ENCODE measurements around the gene LRMDA. TPM values are rescaled to one million over a fixed set of nuclear protein-coding genes. Genes with fewer than 3 reads are reported as not detected.

The LRMDA gene
- total and polyA plus RNA-seq, 2 donors from 2014 or later: 23.2 to 48.6 TPM

DNA sequence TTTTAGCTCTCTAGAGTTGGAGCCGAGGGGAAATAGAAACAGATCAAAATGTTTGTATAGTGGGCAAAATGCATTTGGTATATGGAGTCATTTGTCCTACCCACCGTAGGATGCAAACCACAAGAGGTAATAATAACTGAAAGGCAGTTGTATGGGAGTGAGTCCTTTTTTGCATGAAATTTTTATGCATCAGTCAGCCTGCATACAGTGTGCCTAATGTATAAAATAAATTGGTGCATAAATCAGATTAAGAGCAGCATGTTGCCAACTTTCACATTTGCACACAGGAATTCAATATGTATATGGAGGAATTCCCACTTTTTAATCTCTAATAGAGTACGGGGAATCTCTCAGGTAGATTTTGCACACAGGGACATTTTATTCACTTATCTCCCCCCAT, 262.8 kb downstream of the LRMDA start:
- DNase-seq (no peak), FAIRE-seq (no peak)
- intact Hi-C loops (cut with DNase I): no loop called here
- Histone ChIP-seq H3K36me3 (ENCODE audit: control insufficient read depth in 2 of 3, insufficient read depth in 3 of 3, low read length in 3 of 3) (no peaks in the 10 kb centered on the region), H3K27me3 (ENCODE audit: control insufficient read depth, insufficient read depth, low read length) (no peaks in the 10 kb centered on the region), H3K4me3 (ENCODE audit: low read length in 3 of 3) (no peak overlapping the region), H3K9ac (ENCODE audit: low read length in 3 of 3) (no peak overlapping the region), H3K4me1 (ENCODE audit: control insufficient read depth in 2 of 3, insufficient read depth in 2 of 3, low read depth in 1 of 3, low read length in 3 of 3) (no peaks in the 10 kb centered on the region), H3K9me3 (ENCODE audit: control insufficient read depth in 2 of 3, insufficient read depth in 1 of 3, low read length in 3 of 3) (no peaks in the 10 kb centered on the region), H3K27ac (ENCODE audit: low read depth in 2 of 2, low read length in 2 of 2) (no peak overlapping the region)
- TF ChIP-seq, protein P1, sequence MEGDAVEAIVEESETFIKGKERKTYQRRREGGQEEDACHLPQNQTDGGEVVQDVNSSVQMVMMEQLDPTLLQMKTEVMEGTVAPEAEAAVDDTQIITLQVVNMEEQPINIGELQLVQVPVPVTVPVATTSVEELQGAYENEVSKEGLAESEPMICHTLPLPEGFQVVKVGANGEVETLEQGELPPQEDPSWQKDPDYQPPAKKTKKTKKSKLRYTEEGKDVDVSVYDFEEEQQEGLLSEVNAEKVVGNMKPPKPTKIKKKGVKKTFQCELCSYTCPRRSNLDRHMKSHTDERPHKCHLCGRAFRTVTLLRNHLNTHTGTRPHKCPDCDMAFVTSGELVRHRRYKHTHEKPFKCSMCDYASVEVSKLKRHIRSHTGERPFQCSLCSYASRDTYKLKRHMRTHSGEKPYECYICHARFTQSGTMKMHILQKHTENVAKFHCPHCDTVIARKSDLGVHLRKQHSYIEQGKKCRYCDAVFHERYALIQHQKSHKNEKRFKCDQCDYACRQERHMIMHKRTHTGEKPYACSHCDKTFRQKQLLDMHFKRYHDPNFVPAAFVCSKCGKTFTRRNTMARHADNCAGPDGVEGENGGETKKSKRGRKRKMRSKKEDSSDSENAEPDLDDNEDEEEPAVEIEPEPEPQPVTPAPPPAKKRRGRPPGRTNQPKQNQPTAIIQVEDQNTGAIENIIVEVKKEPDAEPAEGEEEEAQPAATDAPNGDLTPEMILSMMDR (IDR thresholded peaks at IDR 0.05; ENCODE audit: borderline replicate concordance, extremely low read depth, insufficient read depth): no peak

DNA sequence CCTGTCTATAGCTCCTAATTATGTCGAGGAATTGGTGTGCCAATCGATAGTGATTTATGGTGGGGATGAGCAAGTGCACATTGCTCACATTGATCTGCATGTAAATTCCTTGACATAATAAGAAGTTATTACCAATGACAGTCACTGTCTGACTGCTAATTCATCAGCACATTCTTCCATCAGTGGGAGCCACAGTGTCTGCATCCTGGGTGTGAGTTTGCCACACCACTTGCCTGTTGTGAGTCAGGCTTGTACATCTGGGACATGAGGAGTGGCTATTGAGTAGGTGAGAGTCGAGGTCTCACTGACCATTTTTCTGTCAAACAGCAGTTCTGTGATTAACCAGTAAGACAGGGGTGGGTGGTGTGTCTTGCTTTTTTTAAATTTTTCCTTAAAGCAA, 263.4 kb downstream of the LRMDA start:
- no peak overlapping the region for H3K9ac ChIP-seq (ENCODE audit: low read length in 3 of 3)
- no peaks in the 10 kb centered on the region for H3K36me3 ChIP-seq (ENCODE audit: control insufficient read depth in 2 of 3, insufficient read depth in 3 of 3, low read length in 3 of 3)
- FAIRE-seq: no peak
- intact Hi-C loops (cut with DNase I): no loop called here
- TF ChIP-seq, protein P1 (IDR thresholded peaks at IDR 0.05; ENCODE audit: borderline replicate concordance, extremely low read depth, insufficient read depth): no peak
- H3K27ac ChIP-seq (ENCODE audit: low read depth in 2 of 2, low read length in 2 of 2): no peak overlapping the region
- no peak for DNase-seq
- H3K4me3 ChIP-seq (ENCODE audit: low read length in 3 of 3): no peak overlapping the region
- H3K4me1 ChIP-seq (ENCODE audit: control insufficient read depth in 2 of 3, insufficient read depth in 2 of 3, low read depth in 1 of 3, low read length in 3 of 3): no peaks in the 10 kb centered on the region
- H3K9me3 ChIP-seq (ENCODE audit: control insufficient read depth in 2 of 3, insufficient read depth in 1 of 3, low read length in 3 of 3): no peaks in the 10 kb centered on the region
- no peaks in the 10 kb centered on the region for H3K27me3 ChIP-seq (ENCODE audit: control insufficient read depth, insufficient read depth, low read length)

DNA sequence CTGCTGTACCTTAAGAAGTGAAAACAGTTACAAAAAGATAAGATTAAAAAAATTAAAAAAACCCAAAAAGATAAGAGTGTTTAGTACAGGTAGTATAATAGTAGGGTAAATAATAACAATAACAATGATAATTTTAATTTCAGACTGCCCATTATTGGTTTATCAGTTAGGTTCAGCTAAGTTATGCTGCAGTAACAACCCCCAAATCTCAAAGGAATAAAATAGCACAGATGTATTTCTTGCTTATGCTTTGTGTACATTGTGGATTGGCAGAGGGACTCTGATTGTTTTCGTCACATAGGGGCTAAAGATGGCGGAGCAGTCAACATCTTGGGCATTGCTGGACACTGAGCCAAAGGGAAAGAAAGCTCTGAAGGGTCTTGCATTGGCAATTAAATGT, 264.6 kb downstream of the LRMDA start:
- no peak for DNase-seq
- intact Hi-C loops (cut with DNase I): no loop called here
- H3K27me3 ChIP-seq (ENCODE audit: control insufficient read depth, insufficient read depth, low read length): no peaks in the 10 kb centered on the region
- no peak overlapping the region for H3K4me3 ChIP-seq (ENCODE audit: low read length in 3 of 3)
- FAIRE-seq: no peak
- no peaks in the 10 kb centered on the region for H3K4me1 ChIP-seq (ENCODE audit: control insufficient read depth in 2 of 3, insufficient read depth in 2 of 3, low read depth in 1 of 3, low read length in 3 of 3)
- TF ChIP-seq, protein P1 (IDR thresholded peaks at IDR 0.05; ENCODE audit: borderline replicate concordance, extremely low read depth, insufficient read depth): no peak
- H3K36me3 ChIP-seq (ENCODE audit: control insufficient read depth in 2 of 3, insufficient read depth in 3 of 3, low read length in 3 of 3): no peaks in the 10 kb centered on the region
- H3K27ac ChIP-seq (ENCODE audit: low read depth in 2 of 2, low read length in 2 of 2): no peak overlapping the region
- H3K9me3 ChIP-seq (ENCODE audit: control insufficient read depth in 2 of 3, insufficient read depth in 1 of 3, low read length in 3 of 3): no peaks in the 10 kb centered on the region
- H3K9ac ChIP-seq (ENCODE audit: low read length in 3 of 3): no peak overlapping the region

DNA sequence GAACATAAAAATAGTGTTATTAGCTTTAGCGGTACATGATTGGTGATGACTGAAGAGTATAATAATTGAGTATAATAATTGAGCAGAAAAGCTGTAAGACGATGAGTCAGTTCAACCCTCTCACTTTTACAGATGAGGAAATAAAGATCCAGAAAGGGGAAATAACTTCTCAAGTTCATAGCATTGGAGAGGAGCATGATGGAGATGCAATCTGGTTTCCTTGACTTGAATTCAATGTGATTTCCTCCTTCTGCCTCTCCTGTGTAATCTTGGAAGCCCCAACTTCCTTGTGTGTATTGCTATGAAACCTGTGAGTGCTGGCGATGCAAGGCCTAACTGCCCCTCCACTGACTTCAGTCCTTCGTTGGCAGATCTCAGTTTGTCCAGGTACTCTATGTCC, 265.1 kb downstream of the LRMDA start:
- intact Hi-C loops (cut with DNase I): no loop called here
- no peak overlapping the region for H3K9ac ChIP-seq (ENCODE audit: low read length in 3 of 3)
- no peak overlapping the region for H3K27ac ChIP-seq (ENCODE audit: low read depth in 2 of 2, low read length in 2 of 2)
- TF ChIP-seq, protein P1 (IDR thresholded peaks at IDR 0.05; ENCODE audit: borderline replicate concordance, extremely low read depth, insufficient read depth): no peak
- H3K27me3 ChIP-seq (ENCODE audit: control insufficient read depth, insufficient read depth, low read length): no peaks in the 10 kb centered on the region
- no peaks in the 10 kb centered on the region for H3K36me3 ChIP-seq (ENCODE audit: control insufficient read depth in 2 of 3, insufficient read depth in 3 of 3, low read length in 3 of 3)
- no peaks in the 10 kb centered on the region for H3K9me3 ChIP-seq (ENCODE audit: control insufficient read depth in 2 of 3, insufficient read depth in 1 of 3, low read length in 3 of 3)
- no peak for DNase-seq
- H3K4me1 ChIP-seq (ENCODE audit: control insufficient read depth in 2 of 3, insufficient read depth in 2 of 3, low read depth in 1 of 3, low read length in 3 of 3): no peaks in the 10 kb centered on the region
- H3K4me3 ChIP-seq (ENCODE audit: low read length in 3 of 3): no peak overlapping the region
- no peak for FAIRE-seq
